GM12874 (cell line): ENCODE data around the gene CSRP2.

Experiments
- TF ChIP-seq, protein P1 (sequence below): IDR thresholded peaks from 2 replicates; pipeline ENCODE4 v1.5.1; 2011; ENCODE audit warnings: low read depth, mild to moderate bottlenecking, control low read depth, low read length, moderate library complexity; ENCODE audit not compliant: insufficient read depth

The CSRP2 gene

GRCh38 chr12:76871082-76871481 lies 7.7 kb downstream of the CSRP2 start:
- TF ChIP-seq, protein P1, sequence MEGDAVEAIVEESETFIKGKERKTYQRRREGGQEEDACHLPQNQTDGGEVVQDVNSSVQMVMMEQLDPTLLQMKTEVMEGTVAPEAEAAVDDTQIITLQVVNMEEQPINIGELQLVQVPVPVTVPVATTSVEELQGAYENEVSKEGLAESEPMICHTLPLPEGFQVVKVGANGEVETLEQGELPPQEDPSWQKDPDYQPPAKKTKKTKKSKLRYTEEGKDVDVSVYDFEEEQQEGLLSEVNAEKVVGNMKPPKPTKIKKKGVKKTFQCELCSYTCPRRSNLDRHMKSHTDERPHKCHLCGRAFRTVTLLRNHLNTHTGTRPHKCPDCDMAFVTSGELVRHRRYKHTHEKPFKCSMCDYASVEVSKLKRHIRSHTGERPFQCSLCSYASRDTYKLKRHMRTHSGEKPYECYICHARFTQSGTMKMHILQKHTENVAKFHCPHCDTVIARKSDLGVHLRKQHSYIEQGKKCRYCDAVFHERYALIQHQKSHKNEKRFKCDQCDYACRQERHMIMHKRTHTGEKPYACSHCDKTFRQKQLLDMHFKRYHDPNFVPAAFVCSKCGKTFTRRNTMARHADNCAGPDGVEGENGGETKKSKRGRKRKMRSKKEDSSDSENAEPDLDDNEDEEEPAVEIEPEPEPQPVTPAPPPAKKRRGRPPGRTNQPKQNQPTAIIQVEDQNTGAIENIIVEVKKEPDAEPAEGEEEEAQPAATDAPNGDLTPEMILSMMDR = no peak

GRCh38 chr12:76866726-76867125 lies 12.1 kb downstream of the CSRP2 start:
- TF ChIP-seq, protein P1 = no peak

- TF ChIP-seq, protein P1 = no peak
These were observed 12.7 kb downstream of the CSRP2 start for GRCh38 chr12:76866151-76866567.

GRCh38 chr12:76864791-76865400 lies 13.9 kb downstream of the CSRP2 start:
- TF ChIP-seq, protein P1 = no peak

DNA sequence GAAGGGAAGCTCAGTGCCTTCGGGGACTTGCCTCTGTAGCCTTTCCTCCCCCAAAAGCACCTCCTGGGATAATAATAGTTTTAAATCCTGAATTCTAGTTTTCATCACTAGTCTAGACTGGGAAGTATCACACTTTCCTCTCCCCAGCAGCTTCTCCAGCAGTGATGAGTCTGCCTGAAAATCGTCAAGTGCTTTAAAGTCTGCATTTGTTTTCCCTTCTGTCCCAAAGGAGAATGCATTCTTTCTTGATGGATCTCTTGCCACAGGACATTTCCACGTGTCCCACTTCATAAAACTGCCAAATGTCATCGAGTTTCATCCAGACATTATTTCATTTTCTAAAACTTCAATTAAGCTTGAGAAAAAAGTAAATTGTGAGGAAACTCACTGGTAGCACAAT lies 15.0 kb downstream of the CSRP2 start:
- TF ChIP-seq, protein P1 = no peak

GRCh38 chr12:76863005-76863670 lies 15.7 kb downstream of the CSRP2 start:
- TF ChIP-seq, protein P1 = no peak

GRCh38 chr12:76860256-76860655 lies 18.6 kb downstream of the CSRP2 start:
- TF ChIP-seq, protein P1 = no peak
